Fibroblast of peridontal ligament (primary cell): ENCODE data around the gene ACTN1.
A peak's percentile ranks its signal among the peaks of the same experiment; 100 is the strongest.
"Not testable (repeated sequence)": the region's sequence is repeated elsewhere in the genome, so short reads cannot be mapped to it uniquely, and the experiment has no call there.

Source experiments
- DNase-seq: peaks from one replicate; pipeline ENCODE4 v3.0.0-alpha.2; 2010; ENCODE audit errors: extremely low read depth

Gene ACTN1

DNA sequence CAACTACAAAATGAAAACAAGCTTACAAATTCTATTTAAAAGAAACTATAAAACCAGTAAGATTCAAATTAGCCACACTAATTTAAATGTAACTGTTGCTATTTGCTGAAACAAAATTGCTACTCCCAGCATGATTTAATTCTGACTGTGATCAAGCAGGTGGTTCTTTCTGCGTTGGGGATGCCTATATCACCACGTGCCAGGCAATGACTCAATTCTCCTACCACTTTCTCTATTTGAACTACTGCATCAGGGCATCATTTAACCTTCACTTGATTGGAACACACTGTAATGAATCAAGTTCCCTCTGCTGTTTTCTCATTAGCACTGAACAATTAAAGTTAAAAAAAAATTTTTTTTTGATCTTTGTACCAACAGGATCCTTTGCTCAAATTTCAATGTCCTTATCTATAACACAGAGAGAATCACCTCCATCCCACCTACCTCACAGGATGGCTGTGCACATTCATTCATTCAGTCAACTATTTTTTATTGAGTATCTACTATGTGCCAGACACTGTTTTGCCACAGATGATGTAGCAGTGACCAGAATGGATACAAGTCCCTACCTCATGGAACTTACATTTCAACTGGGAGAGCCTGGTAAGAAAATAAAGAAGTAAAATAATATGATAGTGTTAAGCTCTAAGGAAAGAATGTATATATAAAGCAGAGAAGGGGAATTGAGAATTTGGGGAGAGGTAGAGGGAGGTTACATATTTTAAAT is 8.0 kb upstream of the ACTN1 start:
- no peak for DNase-seq

DNA sequence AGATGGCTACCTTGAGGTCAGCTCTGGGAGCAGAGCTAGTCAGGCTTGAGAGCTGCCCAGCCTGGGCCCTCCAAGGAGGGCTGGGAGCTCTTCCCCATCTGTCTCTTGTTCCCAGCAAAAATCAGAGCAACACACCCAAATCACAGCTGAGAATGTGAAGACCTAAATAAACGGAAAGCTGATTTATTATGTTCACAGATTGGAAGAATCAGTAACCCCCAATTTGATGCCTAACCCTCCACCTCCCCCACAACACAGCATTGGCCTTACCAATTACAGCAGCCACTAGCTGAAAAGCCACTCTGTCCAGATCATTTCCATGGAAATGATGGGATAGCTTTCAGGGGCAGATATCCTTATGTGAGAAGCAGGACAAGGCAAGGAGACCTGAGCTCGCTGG is 7.1 kb upstream of the ACTN1 start:
- no peak for DNase-seq

DNA sequence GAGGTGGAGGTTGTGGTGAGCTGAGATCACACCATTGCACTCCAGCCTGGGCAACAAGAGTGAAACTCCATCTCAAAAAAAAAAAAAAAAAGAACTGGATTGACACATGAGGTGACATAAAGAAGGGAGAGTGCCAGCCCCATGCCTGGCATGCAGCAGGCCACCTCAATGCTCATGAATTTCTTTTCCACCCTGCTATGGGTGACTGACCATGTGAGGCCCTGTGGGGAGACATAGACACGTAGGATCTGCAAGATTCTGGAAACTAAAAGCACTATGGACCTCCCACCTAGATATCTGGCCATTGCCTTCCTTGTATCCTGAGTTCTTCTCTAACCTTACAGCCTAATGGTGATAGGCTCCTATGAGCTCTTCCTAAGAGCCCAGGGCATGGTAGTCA is 5.6 kb upstream of the ACTN1 start:
- no peak for DNase-seq

DNA sequence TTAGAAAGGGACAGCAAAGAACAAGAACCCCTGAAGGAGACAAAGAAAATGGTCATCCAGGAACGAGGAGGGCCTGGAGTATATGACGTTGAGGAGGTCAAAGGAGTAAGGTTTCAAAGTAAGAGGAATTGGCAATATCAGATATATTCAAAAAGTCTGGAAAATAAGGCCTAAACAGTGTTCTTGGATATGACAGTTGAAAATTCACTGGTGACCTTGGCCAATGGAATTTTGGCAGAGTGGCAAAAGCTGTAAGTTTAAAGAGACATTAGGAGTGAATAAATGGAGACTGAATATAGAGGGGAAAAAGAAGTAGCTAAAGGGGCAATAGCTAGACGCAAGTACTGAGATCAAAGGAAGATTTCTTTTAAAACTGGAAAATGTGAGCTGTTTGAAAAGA is 4.1 kb upstream of the ACTN1 start:
- no peak for DNase-seq

DNA sequence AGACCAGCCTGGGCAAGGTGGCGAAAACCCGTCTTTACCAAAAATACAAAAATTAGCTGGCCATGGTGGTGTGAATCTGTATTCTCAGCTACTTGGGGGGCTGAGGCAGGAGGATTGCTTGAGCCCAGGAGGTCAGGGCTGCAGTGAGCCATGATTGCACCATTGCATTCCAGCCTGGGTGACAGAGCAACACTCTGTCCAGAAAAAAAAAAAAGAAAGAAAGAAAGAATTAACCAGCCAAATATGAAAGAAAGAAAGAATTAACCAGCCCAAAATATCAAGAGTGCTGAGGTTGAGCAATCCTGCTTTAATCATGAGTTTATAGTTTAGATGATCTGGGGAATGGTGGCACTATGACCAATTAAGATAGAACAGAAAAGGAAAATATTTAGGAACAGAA is 3.5 kb upstream of the ACTN1 start:
- DNase-seq = peak; percentile 70

DNA sequence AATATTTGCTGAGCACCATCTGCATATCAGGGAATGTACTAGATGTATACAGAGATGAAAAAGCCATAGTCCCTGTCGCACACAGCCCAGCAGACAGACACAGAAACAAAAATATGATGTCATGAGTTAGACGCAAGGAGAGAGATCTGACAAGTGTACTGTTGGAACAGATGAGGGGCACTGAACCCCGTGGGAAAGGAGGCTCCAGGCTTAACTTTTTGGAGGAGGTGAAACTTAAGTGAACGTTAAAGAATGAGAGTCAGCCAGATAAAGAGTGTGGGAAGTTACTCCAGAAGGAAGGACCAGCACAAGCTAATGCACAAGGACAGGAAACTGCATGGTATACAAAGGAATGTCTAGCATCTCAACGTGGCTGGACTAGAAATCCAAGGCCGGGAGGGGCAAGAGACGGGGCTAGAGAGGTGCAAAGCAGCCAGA is 2.5 kb upstream of the ACTN1 start:
- no peak for DNase-seq

DNA sequence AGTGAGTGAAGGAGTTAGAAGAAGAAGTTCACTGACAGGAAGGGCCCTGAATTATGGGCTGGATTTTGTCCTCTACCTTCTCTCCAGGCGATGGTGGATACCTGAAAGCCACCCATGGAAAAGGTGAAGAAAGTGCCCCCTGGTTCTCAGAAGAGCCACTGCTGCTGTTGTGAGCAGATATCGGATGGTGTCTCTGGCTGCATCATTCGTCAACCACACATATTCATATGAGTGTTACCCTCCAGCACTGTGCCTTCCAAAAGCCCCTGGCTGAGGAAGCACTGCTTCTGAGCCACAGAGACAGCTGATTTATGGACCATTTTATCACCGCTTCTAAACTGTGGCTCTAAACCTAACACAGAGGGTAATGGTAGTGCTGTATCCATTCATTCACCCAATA is 2.0 kb upstream of the ACTN1 start:
- DNase-seq = no peak

DNA sequence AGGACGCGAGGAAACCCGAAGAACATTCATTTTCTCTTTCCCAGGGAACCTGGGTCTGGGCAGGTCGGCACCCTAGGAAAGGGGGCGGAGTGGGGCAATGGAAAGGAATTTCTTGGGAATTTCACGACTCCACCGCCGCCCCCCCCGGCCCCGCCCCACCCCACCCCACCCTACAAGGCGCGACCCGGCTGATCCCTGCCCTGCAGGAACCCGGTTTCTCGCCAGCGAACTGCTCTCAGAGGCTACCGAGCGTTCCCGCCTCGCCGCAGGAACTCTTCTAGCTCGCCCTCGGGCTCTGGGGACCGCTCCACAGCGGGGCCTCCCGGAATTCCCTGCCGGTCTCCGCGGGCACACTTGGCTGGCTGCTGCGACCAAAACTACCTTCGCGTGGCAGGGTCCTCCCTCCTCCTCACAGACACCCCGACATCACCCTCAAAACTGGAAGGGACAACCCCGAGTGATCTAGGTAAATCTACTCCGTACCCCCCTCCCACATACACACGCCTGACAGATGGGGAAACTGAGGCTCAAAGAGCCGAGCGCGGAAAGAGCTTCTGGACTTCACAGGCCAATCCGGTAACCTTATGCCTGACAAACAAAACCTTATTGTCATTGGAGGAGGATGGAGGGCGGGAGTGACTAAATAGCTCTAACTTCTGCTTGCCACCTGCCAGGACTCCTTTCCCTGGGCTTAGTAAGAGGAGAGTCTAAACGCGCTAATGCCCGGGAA is 785 bp upstream of the ACTN1 start:
- no peak for DNase-seq

DNA sequence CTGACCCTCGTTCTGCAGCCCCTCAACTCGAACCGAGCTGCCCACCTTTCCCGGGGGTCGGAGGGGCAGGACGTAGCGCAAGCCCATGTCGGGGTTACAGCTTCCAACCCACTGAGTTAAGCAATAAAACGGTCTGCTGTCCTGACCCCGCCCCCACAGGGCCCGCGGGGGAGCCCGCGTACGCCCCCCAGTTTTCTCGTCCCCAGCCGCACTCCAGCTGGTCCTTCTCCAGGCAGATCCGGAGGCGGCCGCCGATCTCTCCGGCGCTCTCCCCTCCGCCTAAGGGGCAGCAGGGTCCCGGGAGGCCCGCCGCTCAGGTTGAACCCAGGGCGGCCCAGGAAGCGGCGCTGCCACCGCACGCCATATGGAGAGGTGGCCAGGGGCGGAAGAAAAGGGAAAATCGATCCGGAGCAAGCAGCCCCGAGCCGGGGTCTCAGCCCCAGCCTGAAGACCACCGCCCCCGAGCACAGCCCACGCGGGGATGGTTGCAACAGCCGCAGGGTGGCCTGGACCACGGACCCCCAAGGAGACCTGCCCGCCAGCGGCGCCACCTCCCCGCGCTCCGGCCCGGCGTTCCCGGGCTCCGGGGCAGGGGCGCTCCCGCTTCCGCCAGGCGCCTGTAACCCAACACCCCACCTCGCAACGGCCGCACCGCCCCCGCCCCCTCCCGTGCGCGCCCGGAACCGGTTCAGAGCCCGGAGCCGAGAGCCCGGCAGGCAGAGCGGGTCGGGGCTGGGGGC is 760 bp downstream of the ACTN1 start:
- peak; percentile 59 for DNase-seq

DNA sequence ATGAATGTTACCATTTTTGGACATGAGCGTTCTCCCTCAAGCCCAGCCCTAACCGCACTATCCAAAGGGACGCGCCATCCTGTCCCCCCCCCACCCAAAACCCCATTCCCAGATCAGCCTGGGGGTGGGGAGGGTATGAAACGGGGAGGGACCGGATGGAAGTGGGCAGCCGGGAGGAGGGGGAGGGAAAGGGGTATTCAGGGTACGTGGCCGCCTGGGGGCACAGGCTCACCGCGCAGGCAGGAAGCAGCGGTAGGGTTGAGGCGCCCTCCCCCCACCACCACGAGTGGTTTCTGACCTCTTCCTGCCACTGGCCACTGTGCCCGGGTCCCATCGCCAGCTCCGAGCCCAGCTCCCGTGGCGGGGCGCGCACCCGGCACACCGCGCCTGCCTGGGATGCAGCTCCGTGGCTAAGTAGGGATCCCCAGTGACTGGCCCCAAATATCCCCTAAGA is 1.4 kb downstream of the ACTN1 start:
- no peak for DNase-seq

DNA sequence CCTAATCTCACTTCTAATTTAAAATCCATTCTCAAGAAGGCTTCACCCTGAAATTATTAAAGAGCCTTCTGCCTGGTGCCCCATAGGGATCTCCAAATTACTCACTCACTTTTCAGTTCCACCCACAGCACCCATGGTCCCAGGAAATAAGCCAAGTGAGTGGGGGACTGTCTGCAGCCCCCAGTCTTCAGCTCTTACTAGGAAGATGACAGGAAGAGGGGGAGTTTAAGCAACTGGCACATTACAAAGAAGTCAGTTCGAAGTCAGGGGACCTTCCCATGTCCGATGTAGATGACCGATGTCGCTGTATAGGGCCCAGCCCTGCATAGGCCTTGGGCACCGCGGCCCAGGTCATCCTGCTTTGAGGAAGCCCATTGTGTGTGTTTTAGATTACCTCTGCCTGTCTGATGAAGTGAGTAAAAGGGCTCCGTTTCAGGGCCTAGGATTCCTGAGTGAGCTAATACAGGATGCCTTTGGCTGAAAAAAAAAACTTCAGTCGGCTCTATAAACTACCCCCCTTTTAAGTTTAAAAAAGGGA is 1.9 kb downstream of the ACTN1 start:
- peak; percentile 96 for DNase-seq

DNA sequence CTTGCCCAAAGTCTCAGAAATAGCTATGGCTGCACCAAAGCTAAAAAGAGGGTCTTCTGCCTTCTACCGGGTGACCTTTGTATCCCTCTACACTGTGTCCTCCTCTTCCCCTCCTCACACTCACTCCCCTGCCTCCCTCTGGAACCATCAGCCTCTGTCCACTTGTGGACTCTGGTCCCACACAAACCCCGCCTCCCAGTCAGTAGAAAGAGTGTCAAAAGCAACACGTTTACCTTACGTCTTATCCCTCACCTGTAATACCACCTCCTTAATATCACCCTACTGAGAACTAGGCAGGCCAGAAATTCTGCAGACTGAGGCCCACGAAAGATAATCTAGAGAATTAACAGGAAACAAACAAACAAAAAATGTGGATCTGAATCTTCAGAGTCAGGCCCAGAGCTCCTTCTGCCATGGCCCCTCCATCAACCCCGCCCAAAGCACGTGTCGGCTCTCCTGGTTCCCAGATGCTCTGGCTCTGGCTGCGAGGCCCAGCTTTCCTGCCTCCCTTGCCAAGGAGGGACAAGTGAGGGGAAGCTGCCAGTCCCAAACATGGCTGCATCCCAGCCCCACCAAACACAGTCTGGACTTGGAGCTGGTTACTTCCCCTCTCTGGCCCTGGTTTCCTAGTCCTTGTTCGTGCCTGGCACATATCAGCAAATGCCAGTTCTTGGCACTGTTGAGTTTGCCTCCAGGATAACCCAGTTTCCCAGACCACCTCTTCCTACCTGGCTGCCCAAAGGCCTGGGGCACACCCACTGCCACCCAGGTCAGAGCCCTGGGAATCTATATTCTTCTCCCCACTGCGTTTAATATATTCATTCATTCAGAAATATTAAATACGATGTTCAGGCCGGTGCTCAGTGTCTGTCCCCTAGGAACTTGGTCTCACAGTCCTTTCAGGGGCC is 2.7 kb downstream of the ACTN1 start:
- peak; percentile 50 for DNase-seq

DNA sequence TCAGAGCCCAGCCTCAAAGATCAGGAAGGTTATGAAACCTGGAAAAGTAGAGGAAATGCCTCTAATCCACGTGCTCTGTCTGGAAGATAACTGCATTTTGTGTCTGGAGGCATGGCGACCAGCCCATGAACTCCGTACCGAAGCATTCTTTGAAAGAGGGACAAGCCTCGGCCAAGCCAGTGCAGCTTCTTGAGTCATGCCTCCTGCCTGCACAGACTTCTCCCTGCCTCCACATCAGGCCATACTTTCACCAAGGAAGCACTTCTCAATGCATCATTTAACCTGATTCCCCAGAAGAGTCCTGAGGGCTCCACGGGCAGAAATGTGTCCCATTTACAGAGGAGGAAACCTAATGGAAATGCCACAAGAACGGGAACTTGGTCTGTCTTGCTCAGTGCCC is 3.4 kb downstream of the ACTN1 start:
- DNase-seq = peak; percentile 79

DNA sequence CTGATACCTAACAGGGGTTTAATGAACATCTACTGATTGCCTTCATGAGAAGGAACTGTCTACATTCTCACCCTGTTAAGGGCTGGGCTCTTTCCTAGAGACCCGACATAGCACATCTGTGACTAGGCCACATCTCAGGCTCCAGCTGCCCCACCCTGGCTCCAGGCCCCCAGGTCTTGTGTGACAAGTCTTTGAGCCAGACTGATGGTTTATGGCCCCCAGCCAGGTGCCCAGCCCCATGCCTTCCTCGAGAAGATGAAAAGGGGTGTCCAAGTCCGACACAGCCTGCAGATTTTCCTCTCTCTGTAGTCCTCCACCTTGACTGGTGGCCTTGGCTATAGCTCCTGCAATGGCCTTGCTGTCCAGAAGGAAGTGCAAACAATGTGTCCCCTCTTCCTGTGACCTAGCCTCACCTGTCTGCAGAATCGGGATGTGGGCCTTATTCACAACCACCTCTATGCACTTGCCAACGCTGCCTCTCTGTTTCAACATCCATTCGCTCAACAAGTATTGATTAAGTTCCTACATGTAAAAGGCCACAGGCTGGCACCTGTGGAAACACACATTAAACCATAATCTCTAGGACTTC is 4.2 kb downstream of the ACTN1 start:
- no peak for DNase-seq

DNA sequence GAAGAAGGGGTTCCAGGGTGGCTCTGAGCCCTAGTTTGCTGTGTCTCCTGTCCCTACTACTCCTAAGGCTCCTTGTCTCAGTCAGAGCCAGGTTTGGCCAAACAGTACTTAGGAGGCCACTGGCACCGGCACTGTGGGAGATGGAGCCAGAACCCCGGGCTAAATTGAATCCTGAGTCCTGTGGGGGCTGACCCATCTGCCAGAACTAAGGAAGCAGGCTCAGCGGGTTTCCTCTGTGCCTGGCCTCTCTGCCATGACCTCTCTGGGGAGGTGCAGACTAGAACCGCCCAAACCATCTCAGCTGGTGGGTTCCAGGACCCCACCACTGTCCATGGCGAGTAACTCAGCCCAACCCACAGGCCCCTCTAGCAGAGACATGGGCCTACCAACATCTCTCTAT is 5.5 kb downstream of the ACTN1 start:
- no peak for DNase-seq

DNA sequence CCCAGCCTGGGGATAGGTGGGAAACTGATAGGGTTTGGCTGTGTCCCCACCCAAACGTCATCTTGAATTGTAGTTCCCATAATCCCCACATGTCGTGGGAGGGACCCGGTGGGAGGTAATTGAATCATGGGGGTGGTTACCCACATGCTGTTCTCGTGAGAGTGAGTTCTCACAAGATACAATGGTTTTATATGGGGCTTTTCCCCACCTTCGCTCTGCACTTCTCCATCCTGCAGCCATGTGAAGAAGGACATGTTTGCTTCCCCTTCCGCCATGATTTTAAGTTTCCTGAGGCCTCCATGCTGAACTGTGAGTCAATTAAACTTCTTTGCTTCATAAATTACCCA is 5.9 kb downstream of the ACTN1 start:
- DNase-seq = not testable (repeated sequence)

DNA sequence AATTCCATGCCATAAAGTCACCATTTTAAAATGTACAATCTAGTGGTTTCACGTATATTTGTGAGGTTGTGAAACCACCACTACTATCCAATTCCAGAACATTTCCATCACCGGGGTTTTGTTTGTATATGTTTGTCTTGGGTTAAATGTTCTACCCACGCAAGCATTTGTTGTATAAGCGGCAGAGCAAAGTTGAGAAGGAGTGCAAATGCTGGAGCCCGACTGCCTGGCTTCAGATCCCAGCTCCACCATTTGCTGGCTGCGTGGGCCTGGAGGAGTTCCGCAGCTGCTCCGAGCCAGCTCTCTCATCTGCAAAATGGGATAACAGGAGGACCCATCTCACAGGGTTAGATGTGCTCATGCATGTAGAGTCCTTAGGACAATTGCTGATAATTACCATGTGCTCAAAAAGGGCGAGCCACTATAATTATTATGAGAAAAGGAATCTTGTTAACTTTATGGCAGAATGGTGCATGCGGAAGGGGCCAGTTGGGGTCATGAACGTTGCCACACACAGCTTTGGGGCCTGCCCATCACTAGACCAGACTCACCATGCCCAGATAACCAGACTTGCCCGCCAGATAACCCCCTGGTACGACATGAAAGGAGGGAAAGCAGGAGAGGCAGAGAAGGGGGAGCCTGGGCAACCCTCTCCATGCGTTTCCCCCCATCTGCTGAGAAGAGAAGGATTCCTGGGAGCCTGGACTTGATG is 6.4 kb downstream of the ACTN1 start:
- DNase-seq = peak; percentile 85

DNA sequence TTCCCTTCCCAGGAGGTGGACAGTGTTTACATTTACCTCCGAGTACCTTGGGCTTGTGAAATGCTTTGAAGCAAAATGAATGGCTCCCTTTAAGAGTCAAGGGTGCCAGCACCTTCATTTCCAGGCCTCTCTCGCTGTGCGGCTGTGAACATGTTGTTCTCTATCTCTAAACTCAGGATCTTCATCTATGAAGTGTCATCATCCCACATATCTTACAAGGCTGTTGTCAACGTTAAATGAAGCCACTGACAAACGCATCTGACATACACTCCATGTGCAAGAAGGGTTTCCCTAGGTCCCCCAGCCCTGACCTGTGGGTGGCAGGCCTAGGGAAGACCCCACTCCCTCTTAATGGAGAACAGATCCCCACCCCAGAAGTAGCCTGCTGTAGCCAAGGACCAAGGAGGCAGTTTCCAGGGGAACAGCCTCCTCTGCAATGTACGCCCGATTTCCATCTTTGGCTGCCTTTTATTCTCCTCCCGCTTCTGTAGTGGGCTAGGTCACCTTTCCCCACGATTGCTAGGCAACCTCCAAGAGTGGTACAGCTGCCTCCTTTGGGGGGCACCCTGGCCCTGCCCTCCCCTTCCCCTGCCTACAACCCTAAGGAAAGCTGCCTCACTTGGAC is 7.6 kb downstream of the ACTN1 start:
- no peak for DNase-seq

DNA sequence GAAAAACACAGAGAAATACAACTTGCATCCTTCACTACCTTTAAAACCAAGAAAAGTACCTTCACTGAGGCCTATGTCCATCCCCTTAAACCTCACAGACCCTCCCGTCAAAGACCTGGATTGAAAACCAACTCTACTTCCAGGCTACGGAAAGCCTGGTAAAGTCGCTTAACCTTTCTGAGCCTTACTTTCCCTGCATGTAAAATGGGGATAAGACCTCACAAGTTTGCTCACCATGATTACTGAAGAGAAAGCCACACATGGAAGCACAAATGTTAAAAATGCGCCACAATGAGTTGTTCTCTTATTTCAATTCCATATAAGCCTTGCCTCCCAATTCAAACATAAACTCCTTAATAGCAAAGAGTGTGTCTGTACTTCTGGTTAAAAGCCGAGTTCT is 8.4 kb downstream of the ACTN1 start:
- no peak for DNase-seq

DNA sequence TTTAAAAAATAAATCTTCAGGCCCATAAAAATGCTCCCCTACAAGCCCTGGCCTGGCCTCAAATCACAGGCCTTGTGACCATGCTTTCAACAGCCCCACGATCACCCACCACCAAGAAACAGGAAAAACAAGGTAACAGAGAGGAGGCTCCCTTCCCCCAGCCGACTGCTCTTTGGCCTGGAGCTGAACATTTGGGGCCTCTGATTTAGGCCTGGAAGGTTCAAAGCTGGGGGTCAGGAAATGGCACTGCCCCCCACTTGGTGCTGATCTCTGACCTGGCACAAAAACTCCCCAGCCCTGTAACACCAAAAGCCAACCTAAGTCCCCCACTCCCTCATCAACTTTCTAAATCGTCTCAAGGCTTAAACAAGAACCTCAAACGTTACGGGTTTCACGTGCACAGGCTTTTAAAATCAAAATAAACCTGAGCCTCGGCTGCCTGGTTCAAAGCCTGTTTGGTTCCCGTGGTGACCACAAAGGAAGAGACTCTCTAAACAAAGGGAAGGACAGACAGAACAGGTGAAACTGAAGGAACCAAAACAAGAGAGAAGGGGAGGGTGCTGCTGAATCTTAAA is 9.0 kb downstream of the ACTN1 start:
- no peak for DNase-seq
